Measurements from ENCODE around the gene CERS6.
"Not testable (repeated sequence)": the region's sequence is repeated elsewhere in the genome, so short reads cannot be mapped to it uniquely, and the experiment has no call there.

Gene CERS6

GRCh38 chr2:168791140-168791539 is 335.1 kb downstream of the CERS6 start:
- not testable (repeated sequence) for DNase-seq (ENCODE audit: low read depth, low spot score); H3K4me3 ChIP-seq (ENCODE audit: low read length)

GRCh38 chr2:168793596-168793995 is 337.5 kb downstream of the CERS6 start:
- DNase-seq (ENCODE audit: low read depth, low spot score), result no peak
- H3K4me3 ChIP-seq (ENCODE audit: low read length), result no peak overlapping the region

GRCh38 chr2:168794968-168795367 is 338.9 kb downstream of the CERS6 start:
- H3K4me3 ChIP-seq (ENCODE audit: low read length), result no peak overlapping the region
- DNase-seq (ENCODE audit: low read depth, low spot score), result no peak

- no peak for DNase-seq (ENCODE audit: low read depth, low spot score)
- H3K4me3 ChIP-seq (ENCODE audit: low read length), result no peak overlapping the region
These were observed 340.1 kb downstream of the CERS6 start for GRCh38 chr2:168796090-168796577.

GRCh38 chr2:168796583-168797285 is 340.7 kb downstream of the CERS6 start:
- DNase-seq (ENCODE audit: low read depth, low spot score), result no peak
- no peak overlapping the region for H3K4me3 ChIP-seq (ENCODE audit: low read length)

- no peak overlapping the region for H3K4me3 ChIP-seq (ENCODE audit: low read length)
- DNase-seq (ENCODE audit: low read depth, low spot score), result no peak
These were observed 341.2 kb downstream of the CERS6 start for GRCh38 chr2:168797286-168797655.

- DNase-seq (ENCODE audit: low read depth, low spot score), result no peak
- no peak overlapping the region for H3K4me3 ChIP-seq (ENCODE audit: low read length)
These were observed 342.2 kb downstream of the CERS6 start for GRCh38 chr2:168798076-168798887.

GRCh38 chr2:168798888-168799410 is 342.9 kb downstream of the CERS6 start:
- no peak overlapping the region for H3K4me3 ChIP-seq (ENCODE audit: low read length)
- DNase-seq (ENCODE audit: low read depth, low spot score), result no peak

DNA sequence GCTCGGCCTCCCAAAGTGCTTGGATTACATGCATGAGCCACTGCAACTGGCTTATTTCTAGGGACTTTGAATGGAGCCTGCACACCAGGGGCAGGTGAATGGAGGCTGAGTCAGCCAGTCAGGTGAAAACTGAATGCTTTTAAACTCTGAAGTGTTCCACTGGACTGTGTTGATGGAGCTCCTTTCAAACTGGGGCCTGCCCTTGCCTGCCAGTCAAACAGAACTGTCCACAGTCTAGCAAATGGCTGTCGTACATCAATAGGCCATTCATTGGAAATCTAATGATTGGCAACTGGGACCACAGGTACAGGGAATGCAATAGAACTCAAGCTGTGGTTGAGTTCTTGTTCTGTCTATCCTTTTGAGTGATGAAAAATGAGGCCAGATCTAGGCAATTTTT is 345.4 kb downstream of the CERS6 start:
- no peak for DNase-seq (ENCODE audit: low read depth, low spot score)

GRCh38 chr2:168801961-168802858 is 346.1 kb downstream of the CERS6 start, which contains the start of gene NOSTRIN:
Gene NOSTRIN, plus strand, starts transcription at chr2:168802637. Its CDS starts 10 bp downstream, at chr2:168802647.
- no peak within 1 kb of the TSS for H3K4me3 ChIP-seq (ENCODE audit: low read length)
- no peak for DNase-seq (ENCODE audit: low read depth, low spot score)

More for the DNA sequence above, 345.4 kb downstream of the CERS6 start:
- H3K4me3 ChIP-seq (ENCODE audit: low read length), result no peak overlapping the region

DNA sequence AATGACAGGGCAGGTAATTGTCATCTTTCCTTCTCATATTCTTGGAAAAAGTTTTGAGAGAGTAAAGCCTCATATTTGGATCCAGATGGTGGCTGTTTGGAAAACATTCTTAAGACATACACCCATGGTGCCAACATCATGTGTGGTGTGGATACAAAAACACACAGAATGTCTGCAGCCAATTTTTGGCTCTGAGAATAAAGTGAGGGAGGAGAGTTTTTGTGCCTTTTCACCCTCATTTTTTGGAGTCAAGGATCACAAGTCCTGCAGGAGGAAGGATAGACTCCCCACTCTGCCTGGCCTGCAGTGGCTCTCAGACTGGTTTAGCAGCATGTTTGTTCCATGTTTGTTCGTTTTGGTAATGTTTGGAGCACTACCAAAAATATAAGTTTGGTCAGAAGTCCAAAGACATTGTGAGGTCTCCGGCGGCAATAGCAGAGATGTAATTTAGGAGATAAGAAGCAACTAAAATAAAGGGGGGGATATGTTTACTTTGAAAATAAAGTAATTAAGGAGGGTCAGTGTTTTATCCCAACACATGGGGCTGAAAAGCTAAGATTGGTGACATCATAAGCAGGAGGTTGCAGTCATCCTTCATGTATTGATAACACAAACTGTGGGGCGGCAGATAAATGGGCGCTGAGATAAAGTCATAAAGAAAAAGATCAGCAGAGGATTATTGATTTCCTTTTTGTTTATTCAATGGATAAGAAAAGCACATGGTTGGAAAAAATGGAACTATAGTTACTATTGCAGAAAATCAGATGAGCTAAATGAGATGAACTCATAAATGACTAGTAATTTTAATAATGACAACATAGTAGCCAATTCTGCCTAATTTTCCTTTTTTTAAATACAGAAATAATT is 347.0 kb downstream of the CERS6 start:
- no peak overlapping the region for H3K4me3 ChIP-seq (ENCODE audit: low read length)
- no peak for DNase-seq (ENCODE audit: low read depth, low spot score)

- H3K4me3 ChIP-seq (ENCODE audit: low read length), result no peak overlapping the region
- DNase-seq (ENCODE audit: low read depth, low spot score), result no peak
These were observed 348.1 kb downstream of the CERS6 start for GRCh38 chr2:168804214-168804613.

- no peak for DNase-seq (ENCODE audit: low read depth, low spot score)
- H3K4me3 ChIP-seq (ENCODE audit: low read length), result no peak overlapping the region
These were observed 349.5 kb downstream of the CERS6 start for GRCh38 chr2:168805615-168806014.

GRCh38 chr2:168809537-168809936 is 353.5 kb downstream of the CERS6 start:
- no peak overlapping the region for H3K4me3 ChIP-seq (ENCODE audit: low read length)
- DNase-seq (ENCODE audit: low read depth, low spot score), result no peak

- no peak for DNase-seq (ENCODE audit: low read depth, low spot score)
- no peak overlapping the region for H3K4me3 ChIP-seq (ENCODE audit: low read length)
These were observed 354.2 kb downstream of the CERS6 start for GRCh38 chr2:168810235-168810634.

GRCh38 chr2:168811696-168812095 is 355.6 kb downstream of the CERS6 start:
- DNase-seq (ENCODE audit: low read depth, low spot score), result no peak
- H3K4me3 ChIP-seq (ENCODE audit: low read length), result no peak overlapping the region

DNA sequence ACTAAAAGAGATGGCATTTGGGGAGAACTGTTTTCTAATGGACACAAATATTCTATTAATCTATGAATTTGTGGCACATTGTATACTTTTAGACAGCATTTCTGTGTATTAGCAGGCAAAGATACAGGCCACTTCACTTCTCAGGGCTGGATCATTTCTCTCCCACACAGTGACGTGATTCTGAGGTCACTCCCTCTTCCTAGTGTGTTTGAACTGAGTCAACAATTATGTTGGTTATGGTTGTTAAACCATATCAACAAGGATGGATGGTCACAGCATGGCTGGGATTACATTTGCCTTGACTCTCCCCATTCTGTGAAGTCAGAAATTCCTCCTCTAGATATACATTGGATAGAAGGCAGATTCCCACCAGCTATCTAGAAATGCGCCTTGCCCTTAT is 358.0 kb downstream of the CERS6 start:
- DNase-seq (ENCODE audit: low read depth, low spot score), result no peak
- no peak overlapping the region for H3K4me3 ChIP-seq (ENCODE audit: low read length)
